Lower lobe of right lung (tissue), 2 donors: ENCODE data around the gene BAAT. TPM values are rescaled to one million over a fixed set of nuclear protein-coding genes. Genes with fewer than 3 reads are reported as not detected.
A peak's percentile ranks its signal among the peaks of the same experiment; 100 is the strongest.

Experiments used
- ATAC-seq, 2 donors: fragments of 200-7000 bp; cut with Tn5 transposase; one replicate each; pipeline ENCODE4 v1.9.1; 2020 to 2022; ENCODE audit warnings: mild to moderate bottlenecking in 2 of 2, moderate library complexity in 2 of 2
- DNase-seq: peaks from one replicate; pipeline ENCODE4 v3.0.0-alpha.2; 2020
- H3K27ac ChIP-seq: fragments of 200-600 bp; one replicate; pipeline ENCODE4 v1.8.0; 2022
- H3K27me3 ChIP-seq: fragments of 200-600 bp; one replicate; pipeline ENCODE4 v1.8.0; 2022; ENCODE audit warnings: low read depth
- H3K36me3 ChIP-seq: fragments of 200-600 bp; one replicate; pipeline ENCODE4 v1.8.0; 2022; ENCODE audit warnings: mild to moderate bottlenecking
- H3K4me1 ChIP-seq: fragments of 200-600 bp; one replicate; pipeline ENCODE4 v1.8.0; 2022
- H3K4me3 ChIP-seq: fragments of 200-600 bp; one replicate; pipeline ENCODE4 v1.8.0; 2022; ENCODE audit warnings: mild to moderate bottlenecking
- H3K9me3 ChIP-seq: fragments of 200-600 bp; one replicate; pipeline ENCODE4 v1.8.0; 2022
- CTCF ChIP-seq: fragments of 200-600 bp; IDR thresholded peaks from one replicate; pipeline ENCODE4 v1.8.0; 2022; ENCODE audit warnings: antibody characterized with exemption, mild to moderate bottlenecking
- intact Hi-C: fragments of 100-400 bp; cut with DNase I; formaldehyde crosslinking; loops from one replicate; pipeline ENCODE4 v1.11.0; 2022
- total RNA-seq: library from RNA; stranded (reverse); fragmentation: NEBNext Ultra II Directional; extraction: Animal tissue kit (Norgen Biotek cat#: 25700); gene quantifications from one replicate; pipeline ENCODE4 v1.2.1, GENCODE V29; 2021
- donor health status: DM: no; HTN: yes; CAD: no; lungs with severe emphysema.

BAAT gene
- total RNA-seq, 1 donor from 2014 or later, result not detected

- Histone ChIP-seq H3K9me3 (peaks cover 18% of the 10 kb centered on the region), H3K27ac (no peak overlapping the region), H3K4me3 (no peak overlapping the region), H3K4me1 (no peaks in the 10 kb centered on the region), H3K36me3 (peaks cover 31% of the 10 kb centered on the region), H3K27me3 (no peaks in the 10 kb centered on the region)
- intact Hi-C loops, result no loop called here
- ATAC-seq, result peak in 1 of 2 donors; percentile 60
- no peak for DNase-seq
- TF ChIP-seq CTCF, result no peak
These were observed 3.7 kb upstream of the BAAT start for GRCh38 chr9:101388507-101388993.

GRCh38 chr9:101387871-101388506 lies 3.2 kb upstream of the BAAT start:
- intact Hi-C loops, result no loop called here
- ATAC-seq (peak; percentile 75 to 92), DNase-seq (no peak)
- Histone ChIP-seq H3K27ac (no peak overlapping the region), H3K4me1 (no peaks in the 10 kb centered on the region), H3K27me3 (no peaks in the 10 kb centered on the region), H3K4me3 (no peak overlapping the region), H3K36me3 (peaks cover 31% of the 10 kb centered on the region), H3K9me3 (peaks cover 13% of the 10 kb centered on the region)
- TF ChIP-seq CTCF, result peak; percentile 59

GRCh38 chr9:101383361-101383760 lies 1.4 kb downstream of the BAAT start:
- H3K36me3 ChIP-seq, result peaks cover 5% of the 10 kb centered on the region
- intact Hi-C loops, result no loop called here
- no peak for DNase-seq
- no peak for ATAC-seq
- TF ChIP-seq CTCF, result no peak
- no peaks in the 10 kb centered on the region for H3K4me1 ChIP-seq
- H3K9me3 ChIP-seq, result peaks cover 9% of the 10 kb centered on the region
- H3K4me3 ChIP-seq, result no peak overlapping the region
- H3K27ac ChIP-seq, result no peak overlapping the region
- H3K27me3 ChIP-seq, result no peaks in the 10 kb centered on the region

GRCh38 chr9:101381833-101382342 lies 2.9 kb downstream of the BAAT start:
- TF ChIP-seq CTCF, result no peak
- no peaks in the 10 kb centered on the region for H3K27me3 ChIP-seq
- intact Hi-C loops, result no loop called here
- H3K36me3 ChIP-seq, result no peaks in the 10 kb centered on the region
- ATAC-seq (no peak), DNase-seq (no peak)
- no peaks in the 10 kb centered on the region for H3K4me1 ChIP-seq
- H3K9me3 ChIP-seq, result peaks cover 9% of the 10 kb centered on the region
- no peak overlapping the region for H3K4me3 ChIP-seq
- H3K27ac ChIP-seq, result no peak overlapping the region

GRCh38 chr9:101381118-101381517 lies 3.7 kb downstream of the BAAT start:
- DNase-seq (no peak), ATAC-seq (no peak)
- no peak overlapping the region for H3K27ac ChIP-seq
- no peaks in the 10 kb centered on the region for H3K4me1 ChIP-seq
- H3K36me3 ChIP-seq, result no peaks in the 10 kb centered on the region
- H3K27me3 ChIP-seq, result no peaks in the 10 kb centered on the region
- TF ChIP-seq CTCF, result no peak
- H3K4me3 ChIP-seq, result no peak overlapping the region
- peaks cover 9% of the 10 kb centered on the region for H3K9me3 ChIP-seq
- intact Hi-C loops, result no loop called here
